Inflammatory macrophage treated with lipopolysaccharide for 4 hours (primary cell): ENCODE results near the gene GABPA.
"Not testable (repeated sequence)": the region's sequence is repeated elsewhere in the genome, so short reads cannot be mapped to it uniquely, and the experiment has no call there.

Experiments
- DNase-seq: peaks from one replicate; pipeline ENCODE4 v3.0.0-alpha.2; 2020

The GABPA gene

GRCh38 chr21:25734904-25735645, at the start of gene GABPA, which contains the start of gene ATP5PF:
TSS of gene GABPA (plus strand) at chr21:25734972. CDS start at chr21:25741599, 6,627 bp downstream.
TSS of gene ATP5PF (minus strand) at chr21:25734904. CDS start at chr21:25729794, 5,110 bp downstream.
- DNase-seq = peak; percentile 99

- no peak for DNase-seq
These were observed 47.0 kb upstream of the GABPA start for GRCh38 chr21:25687787-25688186.

GRCh38 chr21:25688275-25689155, 46.3 kb upstream of the GABPA start:
- no peak for DNase-seq

- no peak for DNase-seq
These were observed 45.5 kb upstream of the GABPA start for GRCh38 chr21:25689226-25689625.

GRCh38 chr21:25691976-25692375, 42.8 kb upstream of the GABPA start:
- no peak for DNase-seq

- DNase-seq = not testable (repeated sequence)
These were observed 39.3 kb upstream of the GABPA start for GRCh38 chr21:25695461-25695860.

GRCh38 chr21:25700741-25701140, 34.0 kb upstream of the GABPA start:
- no peak for DNase-seq

- DNase-seq = no peak
These were observed 33.2 kb upstream of the GABPA start for GRCh38 chr21:25701529-25701928.

- DNase-seq = peak; percentile 52
These were observed 26.2 kb upstream of the GABPA start for GRCh38 chr21:25708467-25709065.

GRCh38 chr21:25709684-25710265, 25.0 kb upstream of the GABPA start:
- DNase-seq = no peak

- DNase-seq = no peak
These were observed 24.2 kb upstream of the GABPA start for GRCh38 chr21:25710550-25710949.

- not testable (repeated sequence) for DNase-seq
These were observed 20.7 kb upstream of the GABPA start for GRCh38 chr21:25714066-25714465.

GRCh38 chr21:25717491-25718147, 17.2 kb upstream of the GABPA start:
- no peak for DNase-seq

- no peak for DNase-seq
These were observed 12.8 kb upstream of the GABPA start for GRCh38 chr21:25721987-25722386.

- peak; percentile 19 for DNase-seq
These were observed 12.1 kb upstream of the GABPA start for GRCh38 chr21:25722631-25723030.

GRCh38 chr21:25732091-25732760, 2.5 kb upstream of the GABPA start:
- no peak for DNase-seq

GRCh38 chr21:25733859-25734653, 716 bp upstream of the GABPA start:
- DNase-seq = peak; percentile 44

- DNase-seq = no peak
These were observed 193 bp upstream of the GABPA start for GRCh38 chr21:25734654-25734903.

GRCh38 chr21:25735646-25736597, 1.1 kb downstream of the GABPA start:
- peak; percentile 66 for DNase-seq

- no peak for DNase-seq
These were observed 2.6 kb downstream of the GABPA start for GRCh38 chr21:25737421-25737820.
